ENCODE results near the gene USP35. TPM values are rescaled to one million over a fixed set of nuclear protein-coding genes. Genes with fewer than 3 reads are reported as not detected.

USP35 gene
- polyA plus RNA-seq, 1 of the 3 experiments (the other 2 are of a cell fraction), result 8.4 TPM

GRCh38 chr11:78192223-78192719 is 3.6 kb downstream of the USP35 start:
- Histone ChIP-seq H3K4me3 (ENCODE audit: low read depth in 2 of 2, low read length in 1 of 2) (no peak overlapping the region), H3K9me2 (no peaks in the 10 kb centered on the region), H3K9ac (no peak overlapping the region), H3F3A (replicated peaks; ENCODE audit: insufficient read depth) (no peaks in the 10 kb centered on the region), H3K4me2 (no peak overlapping the region), H3K27ac (ENCODE audit: low read depth in 2 of 2, low read length in 1 of 2) (no peak overlapping the region), H2AFZ (ENCODE audit: low read depth) (no peak overlapping the region), H3K36me3 (replicated peaks in 1 of 2; ENCODE audit: control insufficient read depth in 1 of 2, insufficient read depth in 2 of 2, low read length in 1 of 2) (no peaks in the 10 kb centered on the region), H4K20me1 (ENCODE audit: insufficient read depth) (0 out of 2 replicates have a peak, but pooled peaks cover 10% of the 10 kb centered on the region), H3K27me3 (ENCODE audit: insufficient read depth) (no peaks in the 10 kb centered on the region), H3K79me2 (ENCODE audit: insufficient read depth) (peaks cover 63% of the 10 kb centered on the region), H3K9me3 (no peaks in the 10 kb centered on the region), H3K4me1 (ENCODE audit: control insufficient read depth in 1 of 2, insufficient read depth in 2 of 2, low read depth in 1 of 2, low read length in 1 of 2) (peaks cover 11 to 29% of the 10 kb centered on the region in 2 experiments; a peak in 3 of 4 replicates)
- CTCF ChIA-PET, result no interaction called here
- POLR2A ChIA-PET, result no interaction called here
- DNase-seq, result no peak
- TF ChIP-seq FOSL2 (IDR thresholded peaks at IDR 0.05; ENCODE audit: borderline replicate concordance, low read depth) (no peak), USF1 (IDR thresholded peaks at IDR 0.05; ENCODE audit: borderline replicate concordance, low read depth) (no peak), CTCF (IDR thresholded peaks at IDR 0.05) (no peak), SIN3A (IDR thresholded peaks at IDR 0.05; ENCODE audit: borderline replicate concordance, low read depth, low read length) (no peak), JUND (IDR thresholded peaks at IDR 0.05) (no peak), FOXM1 (IDR thresholded peaks at IDR 0.05; ENCODE audit: low read depth) (no peak), GABPA (IDR thresholded peaks at IDR 0.05; ENCODE audit: low read depth) (no peak)
- WGBS (ENCODE audit: low lambda C conversion rate), result 97% methylated on average over 5 of the region's 6 CpGs

GRCh38 chr11:78192911-78193351 is 4.2 kb downstream of the USP35 start:
- H3F3A ChIP-seq (replicated peaks; ENCODE audit: insufficient read depth), result no peaks in the 10 kb centered on the region
- WGBS (ENCODE audit: low lambda C conversion rate), result 95% methylated on average over 4 of the region's 4 CpGs
- H3K4me2 ChIP-seq, result no peak overlapping the region
- no peak overlapping the region for H3K27ac ChIP-seq (ENCODE audit: low read depth in 2 of 2, low read length in 1 of 2)
- POLR2A ChIA-PET, result interaction anchor here (0.9 kb wide), 1 partner anchor 20 kb away, joined by 3 read pairs; no protein-coding TSS in a partner anchor
- peaks cover 11 to 24% of the 10 kb centered on the region in 2 experiments; a peak in 2 of 4 replicates for H3K4me1 ChIP-seq (ENCODE audit: control insufficient read depth in 1 of 2, insufficient read depth in 2 of 2, low read depth in 1 of 2, low read length in 1 of 2)
- H3K79me2 ChIP-seq (ENCODE audit: insufficient read depth), result peaks cover 60% of the 10 kb centered on the region
- no peaks in the 10 kb centered on the region for H3K27me3 ChIP-seq (ENCODE audit: insufficient read depth)
- peaks cover 0 to 4% of the 10 kb centered on the region in 2 experiments for H3K36me3 ChIP-seq (replicated peaks in 1 of 2; ENCODE audit: control insufficient read depth in 1 of 2, insufficient read depth in 2 of 2, low read length in 1 of 2)
- H4K20me1 ChIP-seq (ENCODE audit: insufficient read depth), result 0 out of 2 replicates have a peak, but pooled peaks cover 10% of the 10 kb centered on the region
- H3K9me3 ChIP-seq, result no peaks in the 10 kb centered on the region
- no peaks in the 10 kb centered on the region for H3K9me2 ChIP-seq
- DNase-seq, result no peak
- H3K9ac ChIP-seq, result no peak overlapping the region
- CTCF ChIA-PET, result interaction anchor here (0.6 kb wide), 1 partner anchor 48 kb away, joined by 4 read pairs; no protein-coding TSS in a partner anchor
- TF ChIP-seq TEAD4 (IDR thresholded peaks at IDR 0.05; ENCODE audit: borderline replicate concordance, insufficient read depth) (no peak), USF1 (IDR thresholded peaks at IDR 0.05; ENCODE audit: borderline replicate concordance, low read depth) (no peak), CTCF (IDR thresholded peaks at IDR 0.05) (no peak)
- no peak overlapping the region for H3K4me3 ChIP-seq (ENCODE audit: low read depth in 2 of 2, low read length in 1 of 2)
- no peak overlapping the region for H2AFZ ChIP-seq (ENCODE audit: low read depth)

All from SK-N-SH (cell line).